Erythroblast (primary cell): ENCODE measurements around the gene CD82.
A peak's percentile ranks its signal among the peaks of the same experiment; 100 is the strongest.
"Not testable (repeated sequence)": the region's sequence is repeated elsewhere in the genome, so short reads cannot be mapped to it uniquely, and the experiment has no call there.

Source experiments
- DNase-seq, 2 experiments: peaks; one replicate each; lab custom pipeline; 2025; lab: John Stamatoyannopoulos, UW
- GATA1 ChIP-seq: IDR thresholded peaks from 2 replicates; pipeline ENCODE4 v1.6.1; 2011; ENCODE audit warnings: low read depth, mild to moderate bottlenecking, control low read depth, low read length, moderate library complexity
- POLR2A ChIP-seq: IDR thresholded peaks from 2 replicates; pipeline ENCODE4 v1.6.1; 2011; ENCODE audit warnings: mild to moderate bottlenecking, low read length

CD82 gene

GRCh38 chr11:44548032-44548695, 17.3 kb upstream of the CD82 start:
- peak; percentile 67 to 90 for DNase-seq
- no peak for TF ChIP-seq GATA1
- no peak for TF ChIP-seq POLR2A

- DNase-seq, result not testable (repeated sequence)
Observed at GRCh38 chr11:44548961-44549749, 16.3 kb upstream of the CD82 start.

GRCh38 chr11:44550123-44550522, 15.3 kb upstream of the CD82 start:
- TF ChIP-seq POLR2A (peak; percentile 15), GATA1 (no peak)
- DNase-seq, result peak; percentile 80 to 96

GRCh38 chr11:44551456-44552139, 13.9 kb upstream of the CD82 start:
- DNase-seq, result no peak
- TF ChIP-seq GATA1 (no peak), POLR2A (no peak)

- DNase-seq, result peak; percentile 47 to 53
- TF ChIP-seq GATA1 (no peak), POLR2A (no peak)
Observed at GRCh38 chr11:44555031-44555800, 10.2 kb upstream of the CD82 start.

- DNase-seq, result peak; percentile 78 to 85
Observed at GRCh38 chr11:44556735-44557409, 8.6 kb upstream of the CD82 start.

GRCh38 chr11:44557464-44557863, 8.0 kb upstream of the CD82 start:
- TF ChIP-seq POLR2A (no peak), GATA1 (no peak)
- no peak for DNase-seq

More at GRCh38 chr11:44556735-44557409, 8.6 kb upstream of the CD82 start:
- TF ChIP-seq GATA1 (no peak), POLR2A (no peak)

GRCh38 chr11:44559207-44559939, 6.1 kb upstream of the CD82 start:
- TF ChIP-seq GATA1 (no peak), POLR2A (no peak)
- DNase-seq, result no peak

GRCh38 chr11:44559940-44560300, 5.5 kb upstream of the CD82 start:
- DNase-seq, result not testable (repeated sequence)

- peak; percentile 48 to 60 for DNase-seq
- no peak for TF ChIP-seq GATA1
- no peak for TF ChIP-seq POLR2A
Observed at GRCh38 chr11:44561275-44561805, 4.1 kb upstream of the CD82 start.

GRCh38 chr11:44561964-44562734, 3.3 kb upstream of the CD82 start:
- TF ChIP-seq POLR2A, result no peak
- no peak for TF ChIP-seq GATA1
- no peak for DNase-seq

GRCh38 chr11:44562845-44563460, 2.5 kb upstream of the CD82 start:
- TF ChIP-seq GATA1 (no peak), POLR2A (no peak)
- DNase-seq, result peak; percentile 56 to 82
